Psoas muscle (tissue), 8 donors: ENCODE results near the gene CHN1. TPM values are rescaled to one million over a fixed set of nuclear protein-coding genes. Genes with fewer than 3 reads are reported as not detected.

ENCODE experiments used
- ATAC-seq, 4 donors: fragments of 200-7000 bp; cut with Tn5 transposase; one replicate each; pipeline ENCODE4 v1.9.1; 2020; ENCODE audit warnings: moderate library complexity in 3 of 4, mild to moderate bottlenecking in 2 of 4
- DNase-seq, 2 donors: peaks; one replicate each; pipeline ENCODE4 v3.0.0-alpha.2; 2020
- H3K27ac ChIP-seq: fragments of 200-600 bp; one replicate; pipeline ENCODE4 v1.8.0; 2022
- H3K27me3 ChIP-seq, 3 donors: fragments of 200-600 bp in 1 of 3; one replicate each; pipeline versions ENCODE4 v1.6.1 to v1.8.0; 2013 to 2022; ENCODE audit warnings: low read length in 2 of 3, mild to moderate bottlenecking in 2 of 3, moderate library complexity in 1 of 3; ENCODE audit not compliant: insufficient read depth in 3 of 3
- H3K36me3 ChIP-seq, 2 donors: fragments of 200-600 bp in 1 of 2; one replicate each; pipeline versions ENCODE4 v1.6.1 to v1.8.0; 2013 to 2022; ENCODE audit warnings: low read depth in 1 of 2, mild to moderate bottlenecking in 1 of 2, moderate library complexity in 1 of 2; ENCODE audit not compliant: insufficient read depth in 1 of 2
- H3K4me1 ChIP-seq: fragments of 200-600 bp; one replicate; pipeline ENCODE4 v1.8.0; 2022
- H3K4me3 ChIP-seq: fragments of 200-600 bp; one replicate; pipeline ENCODE4 v1.8.0; 2022; ENCODE audit warnings: mild to moderate bottlenecking
- H3K9me3 ChIP-seq: fragments of 200-600 bp; one replicate; pipeline ENCODE4 v1.8.0; 2022
- WGBS, 3 donors: extraction: QIAGEN DNeasy Blood & Tissue Kit; methylation state at CpG; one replicate each; pipeline versions ENCODE4 v1.1.6 to v1.1.7; 2013; 5-methylcytosine and 5-hydroxymethylcytosine counted together
- intact Hi-C, 2 donors: fragments of 100-400 bp; cut with DNase I; formaldehyde crosslinking; loops; one replicate each; pipeline versions ENCODE4 v1.11.0 to v1.14.2; 2022
- polyA plus RNA-seq, 3 donors: library from polyadenylated mRNA; stranded (reverse); fragments of 200-250 nt; gene quantifications; one replicate each; pipeline ENCODE4 v1.2.3, GENCODE V29; 2013
- total RNA-seq, 4 donors: library from RNA; stranded (reverse); fragmentation: NEBNext Ultra II Directional in 2 of 4; extraction: Animal tissue kit (Norgen Biotek cat#: 25700) in 2 of 4; gene quantifications; one replicate each; pipeline versions ENCODE4 v1.2.1 to v1.2.4, GENCODE V29; 2021 to 2023
- TF ChIP-seq, protein P1 (sequence below): fragments of 200-600 bp; IDR thresholded peaks from one replicate; pipeline ENCODE4 v1.8.0; 2022; ENCODE audit warnings: antibody characterized with exemption
- donor health status: healthy with polysubstance abuse.
- donor health status: DM: no; HTN: no; CAD: no; lungs with moderate emphysema.
- donor health status: Bipolar disorder and iron deficiency.
- donor health status: healthy.
- donor health status: DM: yes; HTN: yes; CAD: no.
- donor health status: DM: no; HTN: no; CAD: no.
- donor health status: DM: no; HTN: no; CAD: no.
- donor health status: DM: yes; HTN: yes; CAD: no.

Gene CHN1
- total and polyA plus RNA-seq, 7 donors, result 1.8 to 4.2 (median 2.3) TPM

DNA sequence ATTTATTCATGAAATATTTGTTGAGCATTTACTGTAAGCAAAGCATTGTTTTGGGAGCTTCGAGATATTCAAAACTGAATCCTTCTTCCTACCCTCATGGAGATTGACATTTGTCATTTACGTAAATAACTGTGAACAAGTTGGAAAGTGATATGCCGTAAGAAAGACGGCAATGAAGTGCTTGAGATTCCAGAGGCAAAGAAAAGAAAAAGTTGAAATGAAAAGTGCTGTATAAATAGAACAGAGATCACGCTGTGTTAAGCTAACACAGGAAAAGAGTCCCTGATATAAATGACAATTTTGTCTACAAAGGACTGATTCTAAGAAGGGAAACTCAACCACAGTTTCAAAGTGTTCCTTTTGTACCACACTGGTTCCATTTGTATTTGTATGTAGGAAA lies 242.7 kb downstream of the CHN1 start:
- ATAC-seq (peak; percentile 3 to 42 (median 24)), DNase-seq (no peak)
- Histone ChIP-seq H3K27me3 (no peaks in the 10 kb centered on the region), H3K27ac (peak overlapping the region; percentile 87), H3K4me1 (peaks cover 34% of the 10 kb centered on the region), H3K4me3 (peak overlapping the region; percentile 78), H3K9me3 (no peaks in the 10 kb centered on the region), H3K36me3 (peaks cover 0 to 31% of the 10 kb centered on the region in 2 donors)
- TF ChIP-seq, protein P1, sequence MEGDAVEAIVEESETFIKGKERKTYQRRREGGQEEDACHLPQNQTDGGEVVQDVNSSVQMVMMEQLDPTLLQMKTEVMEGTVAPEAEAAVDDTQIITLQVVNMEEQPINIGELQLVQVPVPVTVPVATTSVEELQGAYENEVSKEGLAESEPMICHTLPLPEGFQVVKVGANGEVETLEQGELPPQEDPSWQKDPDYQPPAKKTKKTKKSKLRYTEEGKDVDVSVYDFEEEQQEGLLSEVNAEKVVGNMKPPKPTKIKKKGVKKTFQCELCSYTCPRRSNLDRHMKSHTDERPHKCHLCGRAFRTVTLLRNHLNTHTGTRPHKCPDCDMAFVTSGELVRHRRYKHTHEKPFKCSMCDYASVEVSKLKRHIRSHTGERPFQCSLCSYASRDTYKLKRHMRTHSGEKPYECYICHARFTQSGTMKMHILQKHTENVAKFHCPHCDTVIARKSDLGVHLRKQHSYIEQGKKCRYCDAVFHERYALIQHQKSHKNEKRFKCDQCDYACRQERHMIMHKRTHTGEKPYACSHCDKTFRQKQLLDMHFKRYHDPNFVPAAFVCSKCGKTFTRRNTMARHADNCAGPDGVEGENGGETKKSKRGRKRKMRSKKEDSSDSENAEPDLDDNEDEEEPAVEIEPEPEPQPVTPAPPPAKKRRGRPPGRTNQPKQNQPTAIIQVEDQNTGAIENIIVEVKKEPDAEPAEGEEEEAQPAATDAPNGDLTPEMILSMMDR, result no peak
- intact Hi-C loops, result no loop called here
- 26 to 38% (median 26%) methylated on average over 5 of the region's 5 CpGs for WGBS, 3 donors

DNA sequence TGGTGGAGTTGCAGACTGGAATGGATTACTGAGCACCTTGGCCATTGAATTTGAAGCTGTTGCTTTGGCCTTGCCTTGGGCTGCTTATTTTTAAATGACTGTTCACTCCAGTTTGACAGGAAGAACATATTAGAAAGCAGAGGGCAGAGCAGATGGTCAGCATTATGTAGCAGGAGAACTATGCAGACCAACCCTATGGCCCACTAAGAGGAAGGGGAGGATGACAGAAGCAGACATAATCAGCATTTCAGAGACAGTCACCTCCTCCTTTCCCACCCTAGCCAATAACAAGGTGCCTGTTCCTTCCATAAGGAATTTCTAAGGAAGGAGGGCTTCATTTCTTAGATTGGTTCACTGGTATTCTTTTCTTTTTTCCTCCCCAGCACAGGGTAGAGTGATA lies 243.3 kb downstream of the CHN1 start:
- Histone ChIP-seq H3K4me3 (peak overlapping the region; percentile 78), H3K36me3 (peaks cover 0 to 37% of the 10 kb centered on the region in 2 donors), H3K9me3 (no peaks in the 10 kb centered on the region), H3K27ac (peak overlapping the region; percentile 87), H3K4me1 (peaks cover 34% of the 10 kb centered on the region), H3K27me3 (no peaks in the 10 kb centered on the region)
- DNase-seq (no peak), ATAC-seq (peak in 1 of 4 donors; percentile 29)
- intact Hi-C loops, result no loop called here
- TF ChIP-seq, protein P1, result no peak

DNA sequence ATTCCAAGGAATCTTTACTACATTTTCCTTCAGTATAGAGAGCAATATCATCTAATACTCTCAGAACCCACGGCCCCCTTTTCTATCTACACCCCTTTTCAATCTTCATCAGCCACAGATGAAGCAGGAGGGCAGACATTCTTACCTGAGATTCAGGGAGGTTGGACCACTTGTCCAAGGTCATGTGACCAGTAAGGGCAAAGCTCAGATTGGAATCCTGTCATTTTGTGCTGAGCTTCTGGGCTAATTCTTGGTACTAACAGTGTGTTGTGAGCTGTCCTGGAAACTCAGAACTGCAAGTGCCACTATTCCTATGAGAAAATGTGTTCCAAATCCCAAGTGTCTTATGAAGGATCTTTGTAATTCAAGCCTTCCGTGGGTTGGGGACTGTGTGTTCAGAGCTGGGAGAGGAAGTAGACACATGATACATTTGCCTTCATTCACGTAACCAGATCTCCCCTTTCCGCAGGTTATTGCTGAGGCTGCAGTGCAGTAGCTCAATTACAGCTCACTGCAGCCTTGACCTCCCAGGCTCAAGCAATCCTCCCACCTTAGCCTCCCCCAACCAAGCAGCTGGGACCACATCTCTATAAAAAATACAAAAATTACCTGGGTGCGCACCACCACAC lies 244.2 kb downstream of the CHN1 start:
- Histone ChIP-seq H3K9me3 (no peaks in the 10 kb centered on the region), H3K27ac (peak overlapping the region; percentile 87), H3K27me3 (no peaks in the 10 kb centered on the region), H3K4me3 (peak overlapping the region; percentile 78), H3K36me3 (peaks cover 0 to 46% of the 10 kb centered on the region in 2 donors), H3K4me1 (peaks cover 31% of the 10 kb centered on the region)
- ATAC-seq, result peak in 3 of 4 donors; percentile 33 to 53 (median 51)
- WGBS, 3 donors, result 60 to 73% (median 70%) methylated on average over 5 of the region's 5 CpGs
- intact Hi-C loops, result no loop called here
- TF ChIP-seq, protein P1, result no peak
- no peak for DNase-seq

DNA sequence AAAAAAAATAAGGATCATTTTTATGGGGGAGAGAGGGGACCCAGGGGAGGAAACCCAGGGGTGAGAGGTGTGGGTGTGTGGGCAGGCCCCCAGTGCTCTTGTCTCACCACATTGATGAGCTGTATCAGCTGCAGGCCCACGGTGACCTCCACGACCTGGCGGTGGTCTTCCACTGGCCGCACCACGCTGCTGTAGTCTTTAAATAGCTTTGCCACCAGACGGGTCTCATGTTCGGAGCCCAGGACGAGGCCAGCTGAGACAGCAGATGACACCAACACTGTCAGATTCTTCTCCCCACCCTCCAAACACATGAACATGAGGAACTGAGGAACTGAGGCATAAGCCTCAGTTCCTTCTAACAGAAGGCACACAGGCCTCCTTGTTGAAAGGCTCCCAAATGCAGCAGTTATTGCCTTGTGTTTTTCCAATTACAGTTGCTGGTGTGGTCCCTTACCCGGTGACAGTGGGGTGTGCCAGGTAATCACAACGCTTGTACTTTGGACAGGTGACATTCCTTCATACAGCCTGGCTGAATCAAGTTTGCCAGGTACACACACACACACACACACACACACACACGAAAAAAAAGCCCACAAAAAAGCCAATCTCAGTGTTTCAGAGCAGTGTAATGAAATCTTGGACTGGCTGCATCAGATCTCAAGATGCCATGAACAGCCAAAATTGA lies 245.7 kb downstream of the CHN1 start:
- DNase-seq (no peak), ATAC-seq (no peak)
- peaks cover 0 to 57% of the 10 kb centered on the region in 2 donors for H3K36me3 ChIP-seq
- no peak overlapping the region for H3K27ac ChIP-seq
- no peak overlapping the region for H3K4me3 ChIP-seq
- intact Hi-C loops, result no loop called here
- H3K9me3 ChIP-seq, result no peaks in the 10 kb centered on the region
- H3K4me1 ChIP-seq, result peaks cover 20% of the 10 kb centered on the region
- TF ChIP-seq, protein P1, result no peak
- 62 to 75% (median 68%) methylated on average over 11 of the region's 11 CpGs for WGBS, 3 donors
- no peaks in the 10 kb centered on the region for H3K27me3 ChIP-seq
